ENCODE data around the gene LANCL1.

The LANCL1 gene

DNA sequence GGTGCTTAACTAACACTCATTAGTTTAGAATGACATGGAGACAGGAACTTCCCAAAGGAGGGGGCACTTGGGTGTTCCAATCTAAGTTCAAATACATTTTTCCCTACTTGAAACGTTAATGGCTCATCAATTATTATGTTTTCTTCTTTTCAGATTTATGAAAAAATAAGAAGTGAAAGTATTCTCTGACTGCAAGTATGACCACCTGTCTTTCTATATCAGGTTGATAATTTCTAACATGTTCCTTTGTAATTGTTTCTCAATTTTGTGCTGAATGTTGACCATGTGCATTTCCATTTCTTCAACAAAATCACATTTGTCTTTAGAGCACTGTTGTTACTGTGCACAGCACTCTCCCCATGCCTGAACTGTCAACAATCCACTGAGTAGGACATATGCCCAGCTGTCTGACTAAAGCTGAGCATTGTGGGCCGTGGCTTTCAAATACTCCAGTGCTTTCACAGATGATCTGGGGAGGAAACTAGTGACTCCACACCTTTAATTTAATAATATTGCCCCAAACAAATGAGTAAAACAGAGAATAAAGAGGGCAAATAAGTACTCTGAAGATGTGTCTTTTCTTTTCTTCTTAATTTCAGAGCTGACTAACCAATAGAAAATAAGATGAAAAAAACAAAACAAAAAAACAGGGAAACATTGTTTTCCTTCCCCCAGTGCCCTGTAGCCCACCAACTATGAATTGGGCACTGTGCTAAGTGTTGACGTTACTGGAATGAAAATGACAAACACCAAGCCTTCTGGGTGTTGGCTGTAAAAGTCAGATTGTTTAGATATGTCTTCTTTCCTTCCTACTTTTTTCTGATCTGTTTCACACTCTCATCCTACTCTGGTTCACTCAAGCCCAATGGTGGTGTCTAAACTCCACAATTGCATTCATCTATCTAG is 16.0 kb downstream of the LANCL1 start:
- DNase-seq (ENCODE audit: low read depth), result no peak
- H3K4me3 ChIP-seq (ENCODE audit: control insufficient read depth, low read depth, low read length), result no peak overlapping the region
- TF ChIP-seq, protein P1, sequence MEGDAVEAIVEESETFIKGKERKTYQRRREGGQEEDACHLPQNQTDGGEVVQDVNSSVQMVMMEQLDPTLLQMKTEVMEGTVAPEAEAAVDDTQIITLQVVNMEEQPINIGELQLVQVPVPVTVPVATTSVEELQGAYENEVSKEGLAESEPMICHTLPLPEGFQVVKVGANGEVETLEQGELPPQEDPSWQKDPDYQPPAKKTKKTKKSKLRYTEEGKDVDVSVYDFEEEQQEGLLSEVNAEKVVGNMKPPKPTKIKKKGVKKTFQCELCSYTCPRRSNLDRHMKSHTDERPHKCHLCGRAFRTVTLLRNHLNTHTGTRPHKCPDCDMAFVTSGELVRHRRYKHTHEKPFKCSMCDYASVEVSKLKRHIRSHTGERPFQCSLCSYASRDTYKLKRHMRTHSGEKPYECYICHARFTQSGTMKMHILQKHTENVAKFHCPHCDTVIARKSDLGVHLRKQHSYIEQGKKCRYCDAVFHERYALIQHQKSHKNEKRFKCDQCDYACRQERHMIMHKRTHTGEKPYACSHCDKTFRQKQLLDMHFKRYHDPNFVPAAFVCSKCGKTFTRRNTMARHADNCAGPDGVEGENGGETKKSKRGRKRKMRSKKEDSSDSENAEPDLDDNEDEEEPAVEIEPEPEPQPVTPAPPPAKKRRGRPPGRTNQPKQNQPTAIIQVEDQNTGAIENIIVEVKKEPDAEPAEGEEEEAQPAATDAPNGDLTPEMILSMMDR (IDR thresholded peaks at IDR 0.05; ENCODE audit: control insufficient read depth, insufficient read depth, low read depth, low read length, missing control alignments), result no peak

- TF ChIP-seq, protein P1 (IDR thresholded peaks at IDR 0.05; ENCODE audit: control insufficient read depth, insufficient read depth, low read depth, low read length, missing control alignments), result no peak
- DNase-seq (ENCODE audit: low read depth), result no peak
- H3K4me3 ChIP-seq (ENCODE audit: control insufficient read depth, low read depth, low read length), result no peak overlapping the region
These were observed 16.7 kb downstream of the LANCL1 start for GRCh38 chr2:210459880-210460279.

DNA sequence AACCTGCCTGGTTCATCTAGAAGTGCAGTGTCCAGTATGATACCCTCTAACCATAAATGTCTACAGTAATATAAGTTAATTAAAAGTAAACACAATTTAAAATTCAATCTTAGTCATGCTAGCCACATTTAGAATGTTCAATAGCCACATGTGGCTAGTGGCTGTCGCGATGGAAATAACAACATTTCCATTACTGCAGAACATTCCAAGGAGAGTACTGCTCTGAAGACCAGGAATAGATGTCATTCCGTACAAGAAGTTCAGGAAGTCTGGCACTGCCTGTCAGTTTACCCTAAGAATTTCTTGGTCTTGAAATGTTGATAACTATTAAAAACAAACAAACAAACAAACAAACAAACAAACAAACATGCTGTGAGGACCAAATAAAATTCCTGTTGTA is 17.2 kb downstream of the LANCL1 start:
- TF ChIP-seq, protein P1 (IDR thresholded peaks at IDR 0.05; ENCODE audit: control insufficient read depth, insufficient read depth, low read depth, low read length, missing control alignments), result no peak
- no peak for DNase-seq (ENCODE audit: low read depth)
- H3K4me3 ChIP-seq (ENCODE audit: control insufficient read depth, low read depth, low read length), result no peak overlapping the region

DNA sequence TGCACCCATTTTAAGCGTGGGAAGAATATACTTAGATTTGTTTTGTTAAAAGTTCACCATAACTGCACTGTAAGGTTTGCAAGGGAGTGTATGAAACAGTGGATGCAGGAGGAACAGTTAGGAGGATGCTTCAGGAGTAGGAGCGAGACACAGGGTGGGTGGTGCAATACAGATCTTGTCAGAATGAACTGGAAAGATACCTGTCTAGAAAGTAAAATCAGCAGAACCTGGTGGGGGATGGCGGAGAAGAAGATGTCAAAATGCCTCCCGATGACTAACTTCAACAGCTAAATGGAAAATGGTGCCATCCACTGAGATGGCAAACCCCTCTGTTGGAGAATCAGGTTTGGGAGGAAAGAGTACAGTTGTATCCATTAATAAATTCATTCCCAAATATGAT is 18.2 kb downstream of the LANCL1 start:
- TF ChIP-seq, protein P1 (IDR thresholded peaks at IDR 0.05; ENCODE audit: control insufficient read depth, insufficient read depth, low read depth, low read length, missing control alignments), result no peak
- no peak overlapping the region for H3K4me3 ChIP-seq (ENCODE audit: control insufficient read depth, low read depth, low read length)
- DNase-seq (ENCODE audit: low read depth), result no peak

DNA sequence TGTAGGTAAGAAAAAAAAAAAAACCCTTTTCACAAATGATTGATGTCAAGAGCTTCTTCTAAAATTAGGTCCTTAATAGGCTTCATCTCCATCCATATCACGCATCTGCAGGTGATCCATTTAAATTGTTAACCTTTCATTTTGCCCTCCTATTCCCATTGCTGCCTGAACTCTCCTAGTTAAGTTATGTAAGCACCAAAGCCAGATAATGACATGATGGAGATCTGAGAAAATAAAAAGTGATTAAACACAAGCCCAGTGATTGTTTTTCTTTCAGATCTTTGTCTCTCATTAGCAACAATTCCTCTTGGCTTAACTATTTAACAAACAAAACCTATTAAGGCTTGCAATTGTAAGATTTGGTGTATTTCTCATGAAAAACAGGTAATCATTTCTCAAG is 20.0 kb downstream of the LANCL1 start:
- TF ChIP-seq, protein P1 (IDR thresholded peaks at IDR 0.05; ENCODE audit: control insufficient read depth, insufficient read depth, low read depth, low read length, missing control alignments), result no peak
- H3K4me3 ChIP-seq (ENCODE audit: control insufficient read depth, low read depth, low read length), result no peak overlapping the region
- no peak for DNase-seq (ENCODE audit: low read depth)

GRCh38 chr2:210454336-210454735 is 22.2 kb downstream of the LANCL1 start:
- H3K4me3 ChIP-seq (ENCODE audit: control insufficient read depth, low read depth, low read length), result no peak overlapping the region
- TF ChIP-seq, protein P1 (IDR thresholded peaks at IDR 0.05; ENCODE audit: control insufficient read depth, insufficient read depth, low read depth, low read length, missing control alignments), result no peak
- DNase-seq (ENCODE audit: low read depth), result no peak
